Loucy (cell line): ENCODE results near the gene CUL9.

Experiments used
- H2AFZ ChIP-seq: fragments of 200-600 bp; sonication (generic); 2 replicates; pipeline ENCODE4 v1.6.0; 2016; ENCODE audit warnings: antibody characterized with exemption, mild to moderate bottlenecking, low read length, moderate library complexity
- H3F3A ChIP-seq: fragments of 200-600 bp; 2 replicates; pipeline ENCODE4 v1.6.0; 2016; ENCODE audit warnings: antibody characterized with exemption, low read depth, mild to moderate bottlenecking
- H3K27me3 ChIP-seq: fragments of 200-600 bp; sonication (generic); 2 replicates; pipeline ENCODE4 v1.6.1; 2014; ENCODE audit warnings: low read length, mild to moderate bottlenecking; ENCODE audit not compliant: insufficient read depth, poor library complexity, severe bottlenecking
- H3K36me3 ChIP-seq: fragments of 200-600 bp; sonication (generic); 2 replicates; pipeline ENCODE4 v1.6.1; 2016; ENCODE audit warnings: low read length; ENCODE audit not compliant: insufficient read depth
- H3K4me1 ChIP-seq: fragments of 200-600 bp; sonication (generic); 2 replicates; pipeline ENCODE4 v1.5.1; 2014; ENCODE audit warnings: low read length, mild to moderate bottlenecking; ENCODE audit not compliant: insufficient read depth, poor library complexity, severe bottlenecking
- H3K4me2 ChIP-seq: fragments of 200-600 bp; sonication (generic); 2 replicates; pipeline ENCODE4 v1.6.0; 2014; ENCODE audit warnings: antibody characterized with exemption, low read length, low read depth, mild to moderate bottlenecking; ENCODE audit not compliant: poor library complexity, severe bottlenecking
- H3K4me3 ChIP-seq: fragments of 200-600 bp; sonication (generic); 2 replicates; pipeline ENCODE4 v1.5.1; 2014; ENCODE audit warnings: low read length, mild to moderate bottlenecking, mixed read lengths; ENCODE audit not compliant: poor library complexity, severe bottlenecking
- H3K79me2 ChIP-seq: fragments of 200-600 bp; sonication (generic); 2 replicates; pipeline ENCODE4 v1.6.1; 2014; ENCODE audit warnings: low read length; ENCODE audit not compliant: insufficient read depth
- H3K9ac ChIP-seq: fragments of 200-600 bp; sonication (generic); 2 replicates; pipeline ENCODE4 v1.6.0; 2014; ENCODE audit warnings: mild to moderate bottlenecking, low read depth, low read length, moderate library complexity; ENCODE audit not compliant: poor library complexity, severe bottlenecking
- H3K9me2 ChIP-seq: fragments of 200-600 bp; sonication (generic); replicated peaks from 2 replicates; pipeline ENCODE4 v1.6.1; 2016; ENCODE audit warnings: low read depth, low read length, mixed read lengths
- H3K9me3 ChIP-seq: fragments of 200-600 bp; sonication (generic); 2 replicates; pipeline ENCODE4 v1.6.1; 2014; ENCODE audit warnings: mild to moderate bottlenecking, antibody characterized with exemption, low read length, low read depth; ENCODE audit not compliant: insufficient read depth
- H4K20me1 ChIP-seq: fragments of 200-600 bp; sonication (generic); 2 replicates; pipeline ENCODE4 v1.6.0; 2014; ENCODE audit warnings: antibody characterized with exemption, low read length, mild to moderate bottlenecking; ENCODE audit not compliant: insufficient read depth, poor library complexity, severe bottlenecking
- EZH2phosphoT487 ChIP-seq: fragments of 200-600 bp; IDR thresholded peaks from 2 replicates; pipeline ENCODE4 v1.6.1; 2018; ENCODE audit warnings: antibody characterized with exemption, mild to moderate bottlenecking, moderate library complexity, borderline replicate concordance
- TF ChIP-seq, protein P1 (sequence below): fragments of 200-600 bp; sonication (generic); conservative IDR thresholded peaks from 2 replicates; pipeline ENCODE4 v1.5.1; 2014; ENCODE audit warnings: mild to moderate bottlenecking, antibody characterized with exemption, low read length

Gene CUL9

DNA sequence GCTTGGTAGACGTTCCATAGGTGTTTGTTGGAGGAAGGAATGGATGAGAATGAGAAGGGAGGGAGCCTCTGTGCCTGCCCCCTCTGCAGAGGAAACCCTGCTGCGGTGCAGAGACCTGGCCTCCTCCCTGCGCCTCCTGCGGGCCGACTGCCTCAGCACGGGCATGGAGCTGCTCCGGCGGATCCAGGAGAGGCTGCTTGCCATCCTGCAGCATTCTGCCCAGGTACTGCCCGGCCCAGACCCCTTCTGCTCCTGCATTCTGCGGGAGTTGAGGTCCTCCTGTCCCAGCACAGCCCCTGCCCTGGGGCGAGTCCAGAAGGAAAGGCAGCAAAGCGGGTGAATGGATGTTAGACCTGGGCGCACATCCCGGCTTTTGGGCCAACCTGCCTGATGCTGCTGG, 41.2 kb downstream of the CUL9 start:
- no peaks in the 10 kb centered on the region for H3K27me3 ChIP-seq
- H3K36me3 ChIP-seq: no peaks in the 10 kb centered on the region; the same call in 1 of the 2 replicates
- H3K4me3 ChIP-seq: no peak overlapping the region
- H4K20me1 ChIP-seq: no peaks in the 10 kb centered on the region
- TF ChIP-seq, protein P1, sequence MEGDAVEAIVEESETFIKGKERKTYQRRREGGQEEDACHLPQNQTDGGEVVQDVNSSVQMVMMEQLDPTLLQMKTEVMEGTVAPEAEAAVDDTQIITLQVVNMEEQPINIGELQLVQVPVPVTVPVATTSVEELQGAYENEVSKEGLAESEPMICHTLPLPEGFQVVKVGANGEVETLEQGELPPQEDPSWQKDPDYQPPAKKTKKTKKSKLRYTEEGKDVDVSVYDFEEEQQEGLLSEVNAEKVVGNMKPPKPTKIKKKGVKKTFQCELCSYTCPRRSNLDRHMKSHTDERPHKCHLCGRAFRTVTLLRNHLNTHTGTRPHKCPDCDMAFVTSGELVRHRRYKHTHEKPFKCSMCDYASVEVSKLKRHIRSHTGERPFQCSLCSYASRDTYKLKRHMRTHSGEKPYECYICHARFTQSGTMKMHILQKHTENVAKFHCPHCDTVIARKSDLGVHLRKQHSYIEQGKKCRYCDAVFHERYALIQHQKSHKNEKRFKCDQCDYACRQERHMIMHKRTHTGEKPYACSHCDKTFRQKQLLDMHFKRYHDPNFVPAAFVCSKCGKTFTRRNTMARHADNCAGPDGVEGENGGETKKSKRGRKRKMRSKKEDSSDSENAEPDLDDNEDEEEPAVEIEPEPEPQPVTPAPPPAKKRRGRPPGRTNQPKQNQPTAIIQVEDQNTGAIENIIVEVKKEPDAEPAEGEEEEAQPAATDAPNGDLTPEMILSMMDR: no peak
- TF ChIP-seq EZH2phosphoT487: no peak
- H3K9me2 ChIP-seq: no peaks in the 10 kb centered on the region
- no peaks in the 10 kb centered on the region for H3K9me3 ChIP-seq
- peaks cover under 1% of the 10 kb centered on the region; the same call in 1 of the 2 replicates for H3K79me2 ChIP-seq
- no peaks in the 10 kb centered on the region for H3F3A ChIP-seq
- peaks cover 14% of the 10 kb centered on the region for H3K4me1 ChIP-seq
- H3K4me2 ChIP-seq: no peak overlapping the region
- no peak overlapping the region for H3K9ac ChIP-seq
- H2AFZ ChIP-seq: no peak overlapping the region

DNA sequence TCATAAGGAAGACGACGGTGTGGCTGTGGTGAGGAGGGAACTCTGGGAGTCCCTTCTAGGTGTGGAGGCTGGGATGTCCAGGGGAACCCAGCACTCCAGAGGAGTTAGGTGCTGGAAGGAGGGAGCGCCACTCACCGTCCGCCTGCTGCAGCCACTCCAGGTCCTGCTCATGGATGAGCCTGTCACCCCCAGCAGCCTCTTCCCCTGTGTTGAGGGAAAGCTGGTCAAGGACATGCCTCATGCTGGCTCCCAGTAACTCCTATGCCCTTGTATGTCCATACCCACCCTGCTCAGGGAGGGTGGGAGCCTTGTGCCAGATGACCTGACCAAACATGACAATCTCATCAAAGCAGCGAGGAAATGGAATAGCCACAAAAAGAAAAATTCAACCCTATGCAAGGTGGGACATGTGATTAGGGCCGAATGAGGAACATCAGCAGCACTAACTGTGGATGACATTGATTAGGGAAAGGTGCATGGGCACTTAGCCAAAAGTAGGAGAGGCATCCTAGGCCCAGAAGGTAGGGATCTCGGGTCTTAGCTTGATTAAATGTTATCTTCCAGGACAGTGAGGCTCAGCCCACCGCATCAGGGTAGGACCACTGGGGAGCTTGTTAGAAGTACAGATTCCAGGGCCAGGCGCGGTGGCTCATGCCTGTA, 44.3 kb downstream of the CUL9 start:
- Histone ChIP-seq H3K79me2 (peaks cover 9% of the 10 kb centered on the region; the same call in 1 of the 2 replicates), H3K9ac (no peak overlapping the region), H2AFZ (no peak overlapping the region), H3F3A (no peaks in the 10 kb centered on the region), H4K20me1 (no peaks in the 10 kb centered on the region), H3K9me3 (no peaks in the 10 kb centered on the region), H3K36me3 (no peaks in the 10 kb centered on the region), H3K4me1 (peaks cover 21% of the 10 kb centered on the region), H3K4me3 (no peak overlapping the region), H3K27me3 (no peaks in the 10 kb centered on the region), H3K4me2 (no peak overlapping the region), H3K9me2 (no peaks in the 10 kb centered on the region)
- TF ChIP-seq EZH2phosphoT487: no peak
- TF ChIP-seq, protein P1: no peak

DNA sequence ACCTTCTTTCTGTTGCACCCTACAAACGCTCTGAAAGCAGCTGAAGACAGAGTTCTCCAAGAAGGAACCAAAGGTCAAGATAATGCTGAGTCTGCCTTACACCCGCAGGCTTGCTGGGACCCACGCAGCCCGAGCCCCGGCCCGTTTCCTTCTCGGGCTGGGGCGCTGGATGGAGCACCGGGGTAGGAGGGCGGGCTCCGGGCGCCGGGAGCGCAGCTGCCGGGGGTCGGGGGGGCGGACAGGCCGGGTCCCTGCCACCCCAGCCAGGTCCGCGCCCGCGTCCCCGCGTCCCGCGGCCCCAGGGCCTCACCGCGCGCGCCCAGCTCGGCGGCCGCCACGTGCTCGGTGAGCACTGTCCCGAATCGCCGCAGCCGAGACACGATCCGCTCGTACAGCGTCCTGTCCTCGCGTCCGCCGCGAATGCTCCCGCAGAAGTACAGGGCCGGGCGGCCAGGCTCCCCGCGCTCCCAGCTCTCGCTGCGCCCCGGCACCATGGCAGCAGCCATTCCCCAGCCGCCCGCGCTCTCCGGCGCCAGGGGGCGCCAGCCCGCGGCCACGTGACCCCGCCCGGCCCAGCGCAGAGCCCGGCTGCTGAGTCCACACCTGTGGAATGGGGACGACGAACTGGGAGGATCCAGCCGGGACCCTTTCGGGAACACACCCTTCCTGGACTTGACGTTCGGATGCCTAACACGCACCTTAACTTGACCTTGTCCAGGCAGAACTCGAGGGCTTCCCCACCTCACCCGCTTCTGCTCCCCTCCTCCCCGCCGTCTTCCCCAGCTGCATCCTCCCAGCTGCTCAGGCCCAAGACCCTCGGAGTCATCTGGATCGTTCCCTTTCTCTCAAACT, 47.2 kb downstream of the CUL9 start, which contains the start of gene DNPH1:
TSS of gene DNPH1 (minus strand) at position 531 of the 852 bp plus-strand sequence. CDS start at position 506, 25 bp downstream.
- Histone ChIP-seq H3K9me3 (no peaks in the 10 kb centered on the region), H3K79me2 (peaks cover 9% of the 10 kb centered on the region; the same call in 1 of the 2 replicates), H3K9ac (peak within 1 kb of the TSS; percentile 73), H3K4me1 (peaks cover 17% of the 10 kb centered on the region), H3K36me3 (no peaks in the 10 kb centered on the region), H3F3A (no peaks in the 10 kb centered on the region), H3K4me2 (peak within 1 kb of the TSS; percentile 80), H3K4me3 (peak within 1 kb of the TSS; percentile 76), H3K27me3 (no peaks in the 10 kb centered on the region), H3K9me2 (no peaks in the 10 kb centered on the region), H2AFZ (peak within 1 kb of the TSS; percentile 68), H4K20me1 (no peaks in the 10 kb centered on the region)
- TF ChIP-seq EZH2phosphoT487: no peak
- TF ChIP-seq, protein P1: peak; percentile 75
